NK-92 treated with Interleukin-12 subunit alpha and Interleukin-12 subunit beta, amount 100 ng/mL, for 24 hours (cell line): Measurements from ENCODE around the gene CPVL.
"Not testable (repeated sequence)": the region's sequence is repeated elsewhere in the genome, so short reads cannot be mapped to it uniquely, and the experiment has no call there.

Experiments used
- DNase-seq: peaks from one replicate; lab custom pipeline; 2025; lab: John Stamatoyannopoulos, UW

The CPVL gene

GRCh38 chr7:29116361-29117200, 29.8 kb downstream of the CPVL start:
- DNase-seq = no peak

DNA sequence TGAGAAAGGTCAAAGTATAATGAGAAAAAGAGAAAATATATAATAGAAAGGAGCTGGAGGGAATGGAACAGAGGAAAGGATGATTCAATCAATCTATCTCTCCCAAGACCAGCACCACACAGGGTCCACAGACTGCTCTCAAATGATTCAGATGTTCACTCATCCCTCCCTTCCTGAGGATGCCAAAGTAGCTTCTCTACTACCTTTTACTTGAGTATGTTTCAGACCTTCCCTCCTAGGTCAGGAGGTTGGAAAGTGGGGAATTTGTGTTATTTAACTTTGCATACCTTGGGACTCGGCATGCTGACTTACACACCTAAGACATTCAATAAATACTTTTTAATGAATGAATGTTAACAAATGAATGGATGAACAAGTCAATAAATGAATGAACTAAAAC, 30.6 kb downstream of the CPVL start:
- DNase-seq = no peak

- DNase-seq = no peak
Observed at GRCh38 chr7:29115130-29115687, 31.1 kb downstream of the CPVL start.

GRCh38 chr7:29114266-29114665, 32.1 kb downstream of the CPVL start:
- not testable (repeated sequence) for DNase-seq

DNA sequence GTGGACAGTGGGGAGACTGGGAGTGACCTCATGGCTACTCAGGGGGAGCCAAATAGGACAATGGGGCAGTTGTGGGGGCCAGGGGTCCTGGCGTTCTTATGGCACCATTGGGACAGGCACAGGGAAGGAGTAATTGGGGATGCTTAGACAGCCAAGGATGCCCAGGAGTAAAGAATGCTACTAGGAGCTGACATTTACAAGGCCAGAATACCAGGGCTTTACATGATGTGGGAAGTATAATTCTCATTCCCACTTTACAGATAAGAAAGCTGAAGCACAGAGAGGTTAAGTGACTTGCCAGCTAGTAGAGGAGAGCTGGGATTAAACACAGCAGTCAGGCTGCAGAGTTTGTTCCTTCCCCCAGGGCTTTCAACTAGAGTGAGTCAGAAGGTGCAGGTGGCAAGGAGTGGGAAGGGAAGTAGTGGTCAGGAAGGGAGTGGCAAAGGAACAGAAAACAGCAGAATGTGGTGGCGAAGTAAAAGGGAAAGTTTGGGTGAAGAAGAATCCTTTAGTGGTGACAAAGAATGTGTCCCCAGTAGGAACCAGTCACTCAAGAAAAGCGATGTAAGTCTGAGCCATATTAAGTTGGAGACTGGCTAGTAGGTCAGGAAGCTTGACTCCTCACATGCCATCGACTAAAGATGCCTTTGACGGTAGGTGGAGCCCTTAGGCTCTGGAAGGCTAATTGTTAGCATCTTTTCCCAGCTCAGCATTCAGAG, 32.8 kb downstream of the CPVL start:
- no peak for DNase-seq

- DNase-seq = no peak
Observed at GRCh38 chr7:29112721-29113120, 33.6 kb downstream of the CPVL start.

DNA sequence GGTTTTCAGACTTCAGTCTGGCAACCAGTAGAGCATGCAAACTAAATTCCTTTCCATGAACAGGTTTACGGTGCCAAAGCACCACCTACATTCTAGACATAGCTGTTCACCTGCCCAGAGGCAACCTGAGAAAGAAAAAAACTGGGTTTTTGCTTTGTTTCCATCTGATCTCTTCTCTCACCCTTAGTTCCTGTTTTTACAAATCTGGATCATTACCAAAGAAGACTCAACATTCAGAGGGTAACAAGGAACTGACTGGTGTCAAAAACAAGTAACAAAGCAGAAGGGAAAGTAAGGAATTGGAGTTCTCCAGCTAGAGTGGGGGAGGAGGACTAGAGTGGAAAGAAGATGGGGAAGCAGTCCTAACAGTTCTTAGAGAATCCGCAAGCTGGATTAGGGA, 36.4 kb downstream of the CPVL start:
- no peak for DNase-seq

- DNase-seq = no peak
Observed at GRCh38 chr7:29109358-29109757, 37.0 kb downstream of the CPVL start.

GRCh38 chr7:29107056-29107455, 39.3 kb downstream of the CPVL start:
- DNase-seq = no peak

DNA sequence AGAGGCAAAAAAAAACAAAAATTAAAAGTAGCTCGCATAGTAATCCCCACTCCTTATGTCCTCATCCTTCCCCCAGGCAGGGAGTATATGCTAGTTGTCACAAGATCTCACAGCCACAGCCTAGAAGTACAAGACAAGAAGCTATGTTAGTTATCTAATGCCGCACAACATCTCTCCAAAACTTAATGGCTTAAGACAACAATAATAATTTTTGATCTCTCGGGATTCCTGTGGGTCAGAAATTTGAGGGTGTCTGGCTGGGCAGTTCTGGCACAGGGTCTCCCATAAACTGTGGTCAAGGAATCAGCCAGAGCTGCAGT, 39.7 kb downstream of the CPVL start:
- no peak for DNase-seq

DNA sequence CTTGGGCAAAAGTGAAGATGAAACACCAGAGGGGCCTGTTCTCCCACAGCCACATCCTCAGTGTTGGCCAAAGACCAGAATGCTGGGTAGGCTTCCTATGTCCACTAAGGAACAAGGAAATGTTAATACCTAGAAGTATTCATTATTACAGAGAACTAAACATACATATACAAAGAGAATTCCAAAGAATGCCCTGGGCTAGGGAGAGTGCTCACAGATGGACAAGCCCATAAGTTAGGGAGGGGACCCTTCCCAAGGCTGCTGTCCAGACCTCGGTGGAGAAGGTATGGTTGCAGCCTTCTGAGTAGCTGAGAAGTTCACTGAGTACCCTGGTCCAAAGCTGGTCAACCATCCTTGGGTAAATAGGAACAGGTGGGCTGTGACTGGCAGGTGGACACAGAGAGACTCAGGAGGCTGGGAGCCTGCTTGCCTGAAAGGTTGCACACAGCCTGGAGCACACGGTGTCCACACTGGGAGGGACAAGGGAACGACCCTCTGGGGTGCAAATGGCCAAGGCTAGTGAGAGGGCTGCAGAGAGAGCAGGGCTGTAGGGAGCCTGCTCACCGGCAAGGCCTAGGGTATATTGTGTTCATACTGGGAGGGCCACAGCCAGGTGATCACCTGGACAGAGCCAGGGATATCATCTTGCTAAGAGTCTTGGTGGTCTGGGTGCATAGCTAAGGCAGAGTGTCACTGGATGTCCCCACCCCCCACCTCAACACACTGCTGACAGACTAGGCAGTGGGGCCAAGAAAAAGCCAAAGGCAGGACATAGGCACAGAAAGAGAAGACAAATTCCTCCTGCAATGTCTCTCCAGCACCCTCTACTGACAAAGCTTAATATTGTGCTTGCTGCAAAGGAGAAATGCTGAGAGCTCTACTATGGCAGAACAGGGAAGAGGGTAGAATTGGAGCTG, 40.3 kb downstream of the CPVL start:
- DNase-seq = no peak

DNA sequence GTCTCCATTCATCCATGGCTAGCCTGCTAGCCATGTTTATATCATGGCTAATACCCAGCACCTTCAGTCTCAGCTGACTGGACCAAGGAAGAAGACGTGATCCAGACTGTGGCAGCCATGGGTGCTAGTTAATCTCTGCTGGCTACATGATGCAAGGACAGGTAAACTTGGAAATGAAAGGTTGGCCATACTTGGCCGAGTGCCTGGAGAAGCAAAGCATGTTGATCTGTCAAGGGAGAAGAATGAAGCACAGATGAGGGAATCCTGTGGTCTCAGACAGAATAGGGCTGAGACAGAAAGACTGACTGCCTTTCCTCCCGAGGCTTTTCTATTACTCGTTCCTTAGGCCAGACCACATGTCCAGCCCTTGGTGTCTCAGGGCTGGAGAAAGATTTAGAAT, 41.1 kb downstream of the CPVL start:
- no peak for DNase-seq

DNA sequence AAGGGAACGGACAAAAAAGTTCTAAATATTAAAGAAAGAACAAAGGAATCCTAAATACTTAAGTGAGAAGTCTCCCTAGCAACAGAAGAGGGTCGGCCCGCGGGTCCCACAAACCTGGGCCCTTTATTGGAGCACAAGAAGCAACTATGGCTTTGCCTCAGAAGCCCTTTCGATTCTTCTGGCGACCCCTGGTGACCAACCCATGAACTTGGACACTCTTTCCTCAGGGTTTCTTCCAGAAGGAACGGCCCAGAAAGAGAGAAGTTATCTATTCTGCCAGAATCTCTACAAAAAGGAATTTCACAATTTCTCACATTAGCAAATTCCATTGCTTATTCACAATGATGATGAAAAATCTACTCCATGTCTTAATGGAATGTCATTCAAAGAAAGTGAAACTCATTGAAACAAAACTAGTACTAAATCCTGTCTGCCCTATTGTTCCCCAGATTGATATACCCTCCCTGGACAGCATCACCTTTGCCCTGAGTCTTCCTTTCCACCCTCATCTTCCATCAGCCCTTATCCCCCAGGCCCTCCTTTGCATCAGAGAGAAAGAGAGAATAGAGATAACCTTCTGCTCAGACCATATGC, 43.7 kb downstream of the CPVL start:
- peak; percentile 31 for DNase-seq

DNA sequence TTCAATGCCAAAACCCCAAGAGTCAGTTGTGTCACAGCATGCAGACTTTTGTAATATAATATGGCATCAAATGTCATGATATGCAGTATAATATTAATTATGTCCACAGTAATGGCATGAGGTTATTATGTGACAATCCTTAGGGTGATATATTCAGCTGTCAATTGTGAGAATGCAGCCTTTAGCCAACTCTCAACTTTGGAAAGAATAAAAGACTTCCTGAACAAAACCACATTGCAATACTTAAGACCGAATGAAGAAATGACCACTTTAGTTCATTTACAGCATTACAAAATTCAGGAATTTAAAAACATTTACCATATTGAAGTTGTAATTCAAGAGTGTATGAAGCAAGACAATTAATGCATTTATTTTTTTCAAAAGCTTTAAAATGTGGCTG, 45.4 kb downstream of the CPVL start:
- no peak for DNase-seq

DNA sequence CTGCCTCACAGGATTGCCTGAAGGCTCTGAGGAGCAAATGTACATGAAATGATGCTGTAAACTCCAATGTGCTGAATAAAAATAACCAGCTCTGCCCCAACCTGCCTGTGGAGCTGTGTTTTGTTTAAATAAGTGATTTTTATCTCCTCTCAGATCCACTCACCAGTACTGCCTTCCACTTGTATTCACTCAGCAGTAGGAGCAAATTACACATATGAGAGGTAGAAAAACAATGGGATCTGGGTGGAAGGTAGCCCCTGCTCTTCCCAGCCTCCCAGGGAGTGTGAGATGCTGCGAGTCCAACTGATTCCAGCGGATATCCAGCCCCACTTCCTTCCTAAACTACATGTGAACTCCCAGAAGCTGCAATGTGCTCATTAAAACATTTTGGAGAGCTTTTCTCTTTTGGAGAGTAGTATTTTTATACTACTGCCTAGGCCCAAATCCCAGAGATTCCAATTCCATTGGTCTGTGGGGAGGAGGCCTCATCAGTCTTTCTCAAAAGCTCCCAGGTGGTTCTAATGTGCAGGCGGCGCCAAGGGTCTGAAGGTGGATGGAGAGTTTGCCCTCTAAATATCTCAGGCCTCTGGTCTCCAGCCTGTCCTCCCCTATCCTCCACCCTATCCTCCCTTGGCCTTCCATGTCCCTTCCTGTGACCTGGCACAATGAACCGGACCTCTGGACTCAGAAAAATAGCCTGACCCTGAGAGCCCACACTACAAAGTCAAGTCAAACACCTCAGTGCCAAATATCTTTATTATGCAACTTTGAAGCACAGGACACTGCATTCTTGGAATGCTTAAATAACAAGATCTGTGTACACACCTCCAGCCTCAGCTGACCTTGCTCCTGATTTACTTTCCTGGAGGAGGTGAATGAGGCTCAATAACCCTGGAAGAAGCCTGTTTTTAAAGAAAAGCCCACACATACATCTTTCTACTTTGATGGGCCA, 46.2 kb downstream of the CPVL start:
- no peak for DNase-seq

DNA sequence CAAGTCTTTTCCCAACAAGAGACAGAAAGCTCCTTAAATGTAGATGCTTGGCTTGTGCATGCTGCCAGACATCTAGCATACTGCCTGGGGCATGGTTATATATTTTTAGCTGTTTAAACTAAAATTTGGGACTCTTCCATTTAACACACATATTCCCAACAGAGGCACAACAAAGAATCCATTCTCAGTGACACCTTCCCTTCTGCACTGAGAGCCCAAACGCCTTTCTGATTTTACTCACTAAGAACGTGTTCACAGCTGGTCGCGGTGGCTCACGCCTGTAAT, 49.9 kb downstream of the CPVL start:
- no peak for DNase-seq

GRCh38 chr7:29095631-29096445, 50.5 kb downstream of the CPVL start:
- DNase-seq = no peak

DNA sequence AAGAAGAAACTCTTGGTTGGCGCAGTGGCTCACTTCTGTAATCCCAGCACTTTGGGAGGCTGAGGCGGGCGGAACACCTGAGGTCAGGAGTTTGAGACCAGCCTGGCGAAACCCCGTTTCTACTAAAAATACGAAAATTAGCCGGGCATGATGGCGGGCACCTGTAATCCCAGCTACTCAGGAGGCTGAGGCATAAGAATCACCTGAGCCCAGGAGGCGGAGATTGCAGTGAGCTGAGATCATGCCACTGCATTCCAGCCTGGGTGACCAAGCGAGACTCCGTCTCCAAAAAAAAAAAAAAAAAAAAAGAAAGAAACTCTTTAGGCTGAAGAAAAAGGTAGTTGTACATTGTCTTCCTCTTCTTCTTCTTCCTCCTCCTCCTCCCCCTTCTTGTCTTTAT, 53.2 kb downstream of the CPVL start:
- not testable (repeated sequence) for DNase-seq

- DNase-seq = peak; percentile 7
Observed at GRCh38 chr7:29091715-29092114, 54.6 kb downstream of the CPVL start.
